ENCODE data around the gene LSM3.

The LSM3 gene

DNA sequence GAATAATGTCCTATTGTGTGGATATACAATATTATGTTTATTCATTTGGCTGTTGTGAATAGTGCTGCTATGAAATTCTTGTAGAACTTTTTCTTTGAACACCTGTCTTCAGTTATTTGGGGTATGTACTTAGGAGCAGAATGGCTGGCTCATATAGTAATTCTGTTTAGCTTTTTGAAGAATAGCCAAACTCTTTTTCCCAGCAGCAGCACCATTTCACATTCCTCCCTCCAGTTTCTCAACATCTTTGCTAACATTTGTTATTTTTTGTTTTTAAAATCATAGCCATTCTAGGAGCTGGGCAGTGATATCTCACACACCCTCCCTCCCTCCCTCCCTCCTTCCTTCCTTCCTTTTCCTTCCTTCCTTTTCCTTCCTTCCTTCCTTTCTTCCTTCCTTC lies 39.7 kb downstream of the LSM3 start:
- Histone ChIP-seq H3K4me1 (ENCODE audit: insufficient read depth, low read length, severe bottlenecking) (no peaks in the 10 kb centered on the region), H3K9me2 (ENCODE audit: low read depth, low read length) (no peaks in the 10 kb centered on the region), H3K9ac (ENCODE audit: low read length) (no peak overlapping the region), H3F3A (ENCODE audit: insufficient read depth, low read length) (no peaks in the 10 kb centered on the region), H3K27ac (ENCODE audit: low read depth, low read length, poor library complexity, severe bottlenecking) (no peak overlapping the region), H3K36me3 (ENCODE audit: insufficient read depth, low read length) (no peaks in the 10 kb centered on the region; the same call in 1 of the 2 replicates), H3K4me3 (ENCODE audit: low read depth, low read length, poor library complexity, severe bottlenecking) (no peak overlapping the region), H3K9me3 (ENCODE audit: low read length) (peaks cover 4% of the 10 kb centered on the region; the same call in 1 of the 2 replicates), H3K79me2 (ENCODE audit: insufficient read depth, low read length) (no peaks in the 10 kb centered on the region), H4K20me1 (ENCODE audit: insufficient read depth, low read length) (no peaks in the 10 kb centered on the region), H2AFZ (ENCODE audit: low read length) (no peak overlapping the region), H3K27me3 (ENCODE audit: insufficient read depth, low read length) (no peaks in the 10 kb centered on the region), H3K4me2 (ENCODE audit: low read length) (no peak overlapping the region)
- TF ChIP-seq EZH2 (IDR thresholded peaks at IDR 0.05; ENCODE audit: borderline replicate concordance, low read length) = no peak
- TF ChIP-seq, protein P1, sequence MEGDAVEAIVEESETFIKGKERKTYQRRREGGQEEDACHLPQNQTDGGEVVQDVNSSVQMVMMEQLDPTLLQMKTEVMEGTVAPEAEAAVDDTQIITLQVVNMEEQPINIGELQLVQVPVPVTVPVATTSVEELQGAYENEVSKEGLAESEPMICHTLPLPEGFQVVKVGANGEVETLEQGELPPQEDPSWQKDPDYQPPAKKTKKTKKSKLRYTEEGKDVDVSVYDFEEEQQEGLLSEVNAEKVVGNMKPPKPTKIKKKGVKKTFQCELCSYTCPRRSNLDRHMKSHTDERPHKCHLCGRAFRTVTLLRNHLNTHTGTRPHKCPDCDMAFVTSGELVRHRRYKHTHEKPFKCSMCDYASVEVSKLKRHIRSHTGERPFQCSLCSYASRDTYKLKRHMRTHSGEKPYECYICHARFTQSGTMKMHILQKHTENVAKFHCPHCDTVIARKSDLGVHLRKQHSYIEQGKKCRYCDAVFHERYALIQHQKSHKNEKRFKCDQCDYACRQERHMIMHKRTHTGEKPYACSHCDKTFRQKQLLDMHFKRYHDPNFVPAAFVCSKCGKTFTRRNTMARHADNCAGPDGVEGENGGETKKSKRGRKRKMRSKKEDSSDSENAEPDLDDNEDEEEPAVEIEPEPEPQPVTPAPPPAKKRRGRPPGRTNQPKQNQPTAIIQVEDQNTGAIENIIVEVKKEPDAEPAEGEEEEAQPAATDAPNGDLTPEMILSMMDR (IDR thresholded peaks at IDR 0.05; ENCODE audit: low read length) = no peak

DNA sequence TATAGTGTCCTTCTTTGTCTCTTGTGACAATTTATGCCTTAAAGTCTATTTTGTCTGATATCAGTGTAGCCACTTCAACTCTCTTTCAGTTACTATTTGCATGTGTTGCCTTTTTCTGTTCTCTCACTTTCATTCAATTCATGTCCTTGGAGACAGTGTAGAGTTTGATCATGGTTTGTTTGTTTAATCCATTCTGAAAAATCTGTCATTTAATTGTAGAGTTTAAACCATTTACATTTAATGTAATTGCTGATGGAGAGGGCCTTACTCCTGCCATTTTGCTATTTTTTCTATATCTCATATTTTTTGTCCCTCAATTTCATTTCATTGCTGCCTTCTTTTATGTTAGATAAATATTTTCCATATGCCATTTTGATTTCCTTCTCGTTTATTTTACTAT lies 42.3 kb downstream of the LSM3 start:
- H3K27ac ChIP-seq (ENCODE audit: low read depth, low read length, poor library complexity, severe bottlenecking) = no peak overlapping the region

DNA sequence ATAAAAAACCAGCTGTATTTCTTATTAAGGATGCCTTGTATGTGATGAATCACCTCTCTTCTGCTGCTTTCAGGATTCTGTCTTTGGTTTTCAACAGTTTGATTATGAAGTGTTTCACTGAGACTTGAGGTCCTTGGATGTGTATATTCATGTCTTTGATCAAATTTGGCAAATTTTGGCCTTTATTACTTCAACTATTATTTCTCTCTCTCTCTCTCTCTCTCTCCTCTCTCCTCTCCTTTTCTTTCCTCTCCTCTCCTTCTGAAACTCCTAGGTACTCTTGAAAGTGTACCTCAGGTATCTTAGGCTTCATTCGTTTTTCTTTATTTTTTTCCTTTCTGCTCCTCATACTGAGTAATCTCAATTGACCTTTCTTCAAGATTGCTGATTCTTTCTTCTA lies 43.3 kb downstream of the LSM3 start:
- H3K4me2 ChIP-seq (ENCODE audit: low read length) = no peak overlapping the region

More for the DNA sequence above, 42.3 kb downstream of the LSM3 start:
- Histone ChIP-seq H3K36me3 (ENCODE audit: insufficient read depth, low read length) (no peaks in the 10 kb centered on the region; the same call in 1 of the 2 replicates), H3F3A (ENCODE audit: insufficient read depth, low read length) (no peaks in the 10 kb centered on the region), H3K79me2 (ENCODE audit: insufficient read depth, low read length) (no peaks in the 10 kb centered on the region), H3K4me1 (ENCODE audit: insufficient read depth, low read length, severe bottlenecking) (peaks cover 5% of the 10 kb centered on the region), H3K9ac (ENCODE audit: low read length) (no peak overlapping the region), H4K20me1 (ENCODE audit: insufficient read depth, low read length) (no peaks in the 10 kb centered on the region), H3K4me3 (ENCODE audit: low read depth, low read length, poor library complexity, severe bottlenecking) (no peak overlapping the region), H3K4me2 (ENCODE audit: low read length) (no peak overlapping the region), H3K9me3 (ENCODE audit: low read length) (peaks cover 4% of the 10 kb centered on the region; the same call in 1 of the 2 replicates), H3K27me3 (ENCODE audit: insufficient read depth, low read length) (no peaks in the 10 kb centered on the region), H2AFZ (ENCODE audit: low read length) (no peak overlapping the region), H3K9me2 (ENCODE audit: low read depth, low read length) (no peaks in the 10 kb centered on the region)
- TF ChIP-seq, protein P1 (IDR thresholded peaks at IDR 0.05; ENCODE audit: low read length) = no peak
- TF ChIP-seq EZH2 (IDR thresholded peaks at IDR 0.05; ENCODE audit: borderline replicate concordance, low read length) = no peak

More for the DNA sequence above, 43.3 kb downstream of the LSM3 start:
- peaks cover 4% of the 10 kb centered on the region; the same call in 1 of the 2 replicates for H3K9me3 ChIP-seq (ENCODE audit: low read length)
- H3K4me3 ChIP-seq (ENCODE audit: low read depth, low read length, poor library complexity, severe bottlenecking) = no peak overlapping the region
- no peak overlapping the region for H3K27ac ChIP-seq (ENCODE audit: low read depth, low read length, poor library complexity, severe bottlenecking)
- H4K20me1 ChIP-seq (ENCODE audit: insufficient read depth, low read length) = no peaks in the 10 kb centered on the region
- H3K36me3 ChIP-seq (ENCODE audit: insufficient read depth, low read length) = no peaks in the 10 kb centered on the region; the same call in 1 of the 2 replicates
- peaks cover 14% of the 10 kb centered on the region for H3K4me1 ChIP-seq (ENCODE audit: insufficient read depth, low read length, severe bottlenecking)
- TF ChIP-seq, protein P1 (IDR thresholded peaks at IDR 0.05; ENCODE audit: low read length) = no peak
- TF ChIP-seq EZH2 (IDR thresholded peaks at IDR 0.05; ENCODE audit: borderline replicate concordance, low read length) = no peak
- no peak overlapping the region for H2AFZ ChIP-seq (ENCODE audit: low read length)
- H3F3A ChIP-seq (ENCODE audit: insufficient read depth, low read length) = no peaks in the 10 kb centered on the region
- no peaks in the 10 kb centered on the region for H3K27me3 ChIP-seq (ENCODE audit: insufficient read depth, low read length)
- no peak overlapping the region for H3K9ac ChIP-seq (ENCODE audit: low read length)
- H3K79me2 ChIP-seq (ENCODE audit: insufficient read depth, low read length) = no peaks in the 10 kb centered on the region
- H3K9me2 ChIP-seq (ENCODE audit: low read depth, low read length) = no peaks in the 10 kb centered on the region

Data from OCI-LY1 (cell line).